GM19397 (cell line): ENCODE measurements around the gene ATP10D.
"Not testable (repeated sequence)": the region's sequence is repeated elsewhere in the genome, so short reads cannot be mapped to it uniquely, and the experiment has no call there.

Experiments
- ATAC-seq: cut with Tn5 transposase; IDR thresholded peaks from one replicate; pipeline ENCODE4 v1.9.1; 2021; ENCODE audit warnings: mild to moderate bottlenecking, moderate library complexity; ENCODE audit not compliant: unreplicated experiment

Gene ATP10D

DNA sequence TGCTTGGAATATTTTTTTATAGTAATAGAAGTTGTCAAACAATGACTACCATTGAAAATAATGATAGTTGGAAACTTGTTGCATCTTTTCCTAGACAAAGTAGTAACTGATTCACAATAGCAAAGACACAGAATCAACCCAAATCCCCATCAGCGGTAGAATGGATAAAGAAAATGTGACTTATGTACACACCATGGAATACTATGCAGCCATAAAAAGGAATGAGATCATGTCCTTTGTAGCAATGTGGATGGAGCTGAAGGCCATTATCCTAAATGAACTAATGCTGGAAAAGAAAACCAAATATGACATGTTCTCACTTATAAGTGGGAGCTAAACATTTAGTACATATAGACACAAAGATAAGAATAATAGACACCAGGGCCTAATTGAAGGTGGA is 49.7 kb downstream of the ATP10D start:
- ATAC-seq = no peak

DNA sequence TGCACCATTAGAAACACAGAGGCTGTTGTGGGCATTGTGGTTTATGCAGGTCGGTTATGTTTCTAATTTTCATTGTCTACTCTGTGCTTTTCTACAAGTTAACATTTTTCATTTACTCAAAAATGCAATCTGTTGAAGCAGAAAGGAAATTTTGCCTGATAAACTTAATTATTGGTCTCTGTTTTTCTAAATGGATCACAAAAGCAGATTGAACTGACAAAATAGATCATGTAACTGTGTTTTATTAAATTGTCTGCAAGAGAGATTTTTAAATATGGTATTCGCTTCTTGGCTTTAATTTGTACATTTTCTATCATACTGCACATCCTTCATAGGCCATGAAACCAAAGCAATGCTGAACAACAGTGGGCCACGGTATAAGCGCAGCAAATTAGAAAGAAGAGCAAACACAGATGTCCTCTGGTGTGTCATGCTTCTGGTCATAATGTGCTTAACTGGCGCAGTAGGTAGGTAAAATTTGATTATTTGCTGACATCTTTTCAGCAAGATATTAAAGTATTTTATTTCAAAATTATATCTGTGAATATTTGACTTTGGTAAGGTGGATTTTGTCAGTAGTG is 50.6 kb downstream of the ATP10D start:
- no peak for ATAC-seq

DNA sequence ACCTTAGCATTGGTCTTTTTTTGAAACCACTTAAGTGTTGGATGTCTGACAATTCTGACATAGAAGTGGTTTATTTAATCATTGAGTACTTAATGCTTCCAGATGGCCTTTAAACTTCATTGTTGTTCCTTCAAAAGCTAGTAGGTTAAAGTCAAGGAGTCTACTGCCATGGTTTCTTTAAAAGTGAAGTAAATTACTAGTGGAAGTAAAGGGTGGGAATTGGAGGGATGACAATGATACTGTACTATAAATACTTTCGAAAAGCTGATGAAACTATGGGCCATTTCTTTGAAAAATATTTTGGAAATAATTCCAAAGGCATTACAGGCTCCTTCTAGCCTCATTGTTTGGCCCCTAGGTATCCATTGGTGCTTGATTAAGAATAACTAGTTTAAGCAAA is 51.9 kb downstream of the ATP10D start:
- ATAC-seq = no peak

DNA sequence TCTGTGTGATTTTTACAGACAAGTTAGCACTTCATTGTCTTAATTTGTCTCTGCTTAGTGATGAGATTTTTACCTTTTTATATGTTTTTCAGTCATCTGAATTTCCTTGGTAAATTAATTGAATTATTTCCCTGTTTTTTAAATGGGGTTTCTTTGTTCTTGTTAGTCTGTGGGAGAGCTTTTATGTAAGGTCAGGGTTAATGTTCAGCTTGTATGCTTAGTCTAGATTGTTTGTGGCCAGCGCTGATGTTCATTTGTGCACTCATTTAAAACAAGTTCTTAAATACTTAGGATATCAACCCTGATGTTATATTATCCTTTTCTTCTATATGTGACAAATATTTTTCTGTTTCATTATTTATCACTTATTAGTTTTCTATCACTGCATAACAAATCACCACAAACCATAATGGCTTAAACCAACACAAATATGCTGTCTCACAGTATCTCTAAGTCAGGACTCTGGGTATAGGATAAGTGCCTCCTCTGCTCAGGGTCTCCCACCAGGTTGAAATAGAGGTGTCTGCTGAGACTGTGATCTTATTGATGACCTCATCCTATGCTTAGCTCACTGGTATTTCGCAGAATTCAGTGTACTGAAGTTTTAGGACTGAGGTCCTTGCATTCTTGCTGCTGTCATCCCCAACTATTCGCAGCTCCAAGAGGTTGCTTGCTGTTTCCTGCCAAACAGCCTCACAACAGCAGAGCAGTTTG is 53.2 kb downstream of the ATP10D start:
- no peak for ATAC-seq

DNA sequence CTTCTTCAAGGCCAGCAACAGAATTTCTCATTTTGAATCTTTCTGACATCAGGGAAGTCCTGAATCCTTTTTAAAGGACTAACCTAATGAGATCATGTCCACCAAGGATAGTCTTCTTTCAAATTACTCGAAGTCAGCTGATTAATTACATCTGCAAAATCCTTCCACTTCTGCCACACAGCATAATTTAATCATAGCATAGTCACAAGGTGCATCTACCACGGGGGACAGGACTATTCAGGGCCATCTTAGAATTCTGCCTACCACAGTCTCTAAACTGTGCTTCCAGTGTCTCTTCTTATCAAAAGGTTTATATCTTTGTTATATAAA is 53.7 kb downstream of the ATP10D start:
- no peak for ATAC-seq

DNA sequence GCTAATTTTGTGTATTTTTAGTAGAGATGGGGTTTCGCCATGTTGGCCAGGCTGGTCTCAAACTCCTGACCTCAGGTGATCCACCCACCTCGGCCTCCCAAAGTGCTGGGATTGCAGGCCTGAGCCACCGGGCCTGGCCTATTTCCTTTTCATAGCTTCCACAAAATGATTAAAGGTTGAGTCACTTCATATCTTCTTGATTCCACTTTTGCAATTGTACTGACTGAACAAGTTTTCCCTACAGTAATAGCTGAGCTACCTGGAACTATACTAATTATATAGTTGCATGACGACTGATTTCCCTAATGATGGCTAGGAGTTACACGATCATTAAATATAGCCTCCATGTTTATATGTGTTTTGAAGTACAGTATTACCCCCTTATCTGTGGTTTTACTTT is 57.6 kb downstream of the ATP10D start:
- ATAC-seq = not testable (repeated sequence)

DNA sequence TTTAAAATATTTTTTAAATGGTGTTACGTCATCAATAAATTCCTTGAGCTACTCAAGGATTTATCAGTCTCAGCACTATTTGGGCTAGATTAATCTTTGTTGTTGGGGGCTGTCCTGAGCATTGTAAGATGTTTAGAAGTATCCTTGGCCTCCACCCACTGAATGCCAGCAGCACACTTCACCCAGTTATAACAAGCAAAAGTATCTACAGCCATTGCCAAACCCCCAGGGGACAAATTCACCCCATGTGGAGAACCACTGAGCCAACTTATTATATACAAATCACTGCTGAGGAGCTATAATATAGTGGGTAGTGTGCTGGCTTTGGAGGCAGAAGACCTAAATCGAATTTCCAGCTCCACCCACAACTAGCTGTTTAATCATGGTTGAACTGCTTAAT is 58.3 kb downstream of the ATP10D start:
- ATAC-seq = no peak

DNA sequence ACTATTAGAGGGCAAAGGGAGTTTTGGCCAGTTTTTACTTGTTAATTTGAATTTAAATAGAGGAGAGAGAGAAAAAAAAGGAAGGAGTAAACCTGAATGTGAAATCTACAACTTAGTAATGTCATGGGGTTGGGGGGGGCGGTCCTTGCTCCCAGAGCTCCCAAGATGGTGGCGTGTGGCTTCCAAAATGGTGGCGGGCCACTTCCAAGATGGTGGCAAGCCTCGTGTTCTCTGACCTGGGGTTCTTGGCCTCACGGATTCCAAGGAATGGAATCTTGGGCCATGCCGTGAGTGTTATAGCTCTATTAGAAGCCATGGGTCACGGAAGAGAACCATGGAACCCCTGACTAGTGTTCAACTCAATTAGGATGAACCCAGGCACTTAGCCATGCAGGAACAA is 65.3 kb downstream of the ATP10D start:
- not testable (repeated sequence) for ATAC-seq

DNA sequence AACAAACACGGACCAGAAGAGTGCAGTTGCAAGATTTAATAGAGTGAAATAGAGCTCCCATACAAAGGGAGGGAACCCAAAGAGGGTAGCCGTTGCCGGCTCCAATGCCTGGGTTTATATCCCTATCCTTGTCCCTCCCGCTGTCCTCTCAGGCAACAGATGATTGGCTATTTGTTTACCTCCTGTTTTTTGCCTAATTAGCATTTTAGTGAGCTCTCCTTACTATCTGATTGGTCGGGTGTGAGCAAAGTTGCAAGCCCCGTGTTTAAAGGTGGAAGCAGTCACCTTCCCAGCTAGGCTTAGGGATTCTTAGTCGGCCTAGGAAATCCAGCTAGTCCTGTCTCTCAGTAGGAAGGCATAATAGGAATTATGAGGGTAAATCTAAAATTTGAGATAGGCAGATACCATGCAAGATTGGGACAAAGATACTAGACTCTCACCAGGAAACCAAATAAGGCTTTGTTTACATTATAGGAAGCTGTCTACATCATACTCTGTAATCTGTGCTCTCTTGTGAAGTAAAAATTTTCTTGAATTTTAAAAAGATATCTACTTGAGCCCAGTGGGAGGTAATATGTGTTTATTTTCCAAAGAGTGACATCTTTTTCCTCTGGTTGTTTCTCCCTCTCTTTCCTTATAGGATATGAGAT is 65.9 kb downstream of the ATP10D start:
- ATAC-seq = no peak

DNA sequence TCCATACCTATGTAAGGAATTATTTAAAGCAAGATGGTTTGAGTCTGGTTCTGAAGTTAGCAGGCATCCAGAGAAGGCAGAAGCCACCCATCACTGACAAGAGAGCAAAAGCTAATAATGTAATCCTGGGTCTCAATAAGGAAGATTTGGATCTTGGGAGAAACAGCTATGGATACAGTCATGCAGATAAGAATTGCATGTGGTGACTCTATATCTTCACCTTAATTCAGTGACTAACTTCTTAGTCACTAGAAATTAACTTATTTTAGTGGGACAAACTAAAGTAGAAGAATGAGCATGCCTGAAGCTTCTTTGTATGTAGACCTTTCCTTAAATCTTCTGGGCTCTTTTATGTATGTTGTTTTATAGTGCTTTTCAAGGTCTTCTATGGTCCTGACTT is 66.6 kb downstream of the ATP10D start:
- no peak for ATAC-seq

DNA sequence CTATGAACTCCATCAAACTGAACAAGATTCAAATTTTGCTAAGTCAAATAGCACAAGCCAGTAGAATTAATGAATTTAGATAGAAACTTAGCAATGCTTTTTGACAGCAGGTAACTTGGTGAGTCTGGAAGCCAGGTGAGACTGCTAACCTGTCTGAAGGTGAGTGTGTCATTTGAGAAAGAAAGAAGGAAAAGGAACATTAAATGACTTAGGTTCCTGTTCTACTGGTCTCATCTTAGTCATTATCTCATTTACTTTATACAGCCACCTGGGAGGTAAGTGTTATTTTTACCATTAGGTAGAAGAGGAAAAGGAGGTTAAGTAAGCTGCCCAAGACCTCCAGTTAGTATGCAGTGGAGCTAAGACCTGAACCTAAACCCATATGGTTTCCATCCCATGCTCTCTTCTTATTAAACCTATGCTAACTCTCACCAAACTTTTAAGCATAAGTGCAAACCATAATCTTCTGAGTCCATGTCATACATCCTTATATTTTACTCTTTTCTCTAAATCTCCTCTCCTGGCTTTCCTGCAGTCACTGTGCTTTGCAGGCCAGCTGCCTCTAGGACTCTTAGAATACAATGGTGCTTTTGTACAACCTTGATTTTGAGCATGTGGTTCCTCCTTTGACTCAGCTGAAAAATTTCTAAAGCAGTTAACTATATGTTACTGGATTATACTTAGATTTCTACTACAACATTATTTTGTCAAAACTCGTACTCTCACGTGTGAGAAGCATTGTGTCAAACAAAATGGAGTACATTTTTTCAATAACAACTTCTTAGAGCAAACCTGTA is 68.5 kb downstream of the ATP10D start:
- ATAC-seq = no peak

DNA sequence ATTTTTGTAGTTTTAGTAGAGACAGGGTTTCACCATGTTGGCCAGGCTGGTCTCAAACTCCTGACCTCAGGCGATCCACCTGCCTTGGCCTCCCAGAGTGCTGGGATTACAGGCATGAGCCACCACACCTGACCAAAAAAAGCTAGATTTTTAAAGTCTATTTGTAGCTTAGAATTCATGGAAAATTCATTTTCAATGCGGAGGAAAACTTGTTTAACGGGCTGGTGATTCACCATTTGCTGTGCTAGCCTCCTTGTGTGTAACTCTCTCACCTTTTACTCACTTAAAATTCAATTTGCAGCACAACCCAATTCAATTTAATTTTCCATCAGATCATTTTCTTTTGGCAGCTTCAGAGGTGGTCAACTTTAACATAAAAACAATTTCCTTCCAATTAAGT is 70.8 kb downstream of the ATP10D start:
- ATAC-seq = not testable (repeated sequence)

DNA sequence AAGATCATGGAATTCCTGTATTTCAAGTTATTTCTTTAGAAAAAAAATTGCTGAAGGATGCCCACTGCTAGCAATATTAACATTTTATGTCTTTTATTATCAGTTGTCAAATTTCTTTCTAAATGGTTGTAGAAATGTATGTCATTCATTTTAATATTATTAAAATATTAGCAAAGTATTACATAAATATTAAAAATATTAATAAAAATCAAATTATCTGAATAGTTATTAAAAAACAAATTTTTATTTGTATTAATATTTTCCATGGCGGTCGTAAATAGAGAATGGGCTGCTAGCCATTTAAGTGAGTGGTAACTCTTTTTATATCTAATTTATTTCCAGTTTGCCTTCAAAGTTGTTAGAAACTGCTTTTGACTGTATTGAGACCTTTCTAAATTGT is 72.2 kb downstream of the ATP10D start:
- no peak for ATAC-seq

DNA sequence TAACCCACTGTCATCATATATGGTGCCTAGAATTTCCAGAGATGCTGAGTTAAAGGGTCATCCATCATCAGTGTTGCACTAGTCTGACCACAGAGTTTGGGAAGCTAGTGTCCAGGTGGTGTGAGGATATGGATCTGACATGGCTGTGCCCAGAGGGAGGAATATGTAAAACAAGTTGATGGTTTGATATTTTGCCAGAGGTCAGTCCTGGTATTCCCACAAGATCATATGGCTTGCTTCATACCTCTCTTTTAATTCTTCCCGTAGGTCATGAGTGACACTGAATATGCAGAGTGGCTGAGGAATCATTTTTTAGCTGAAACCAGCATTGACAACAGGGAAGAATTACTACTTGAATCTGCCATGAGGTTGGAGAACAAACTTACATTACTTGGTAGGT is 75.6 kb downstream of the ATP10D start:
- no peak for ATAC-seq

DNA sequence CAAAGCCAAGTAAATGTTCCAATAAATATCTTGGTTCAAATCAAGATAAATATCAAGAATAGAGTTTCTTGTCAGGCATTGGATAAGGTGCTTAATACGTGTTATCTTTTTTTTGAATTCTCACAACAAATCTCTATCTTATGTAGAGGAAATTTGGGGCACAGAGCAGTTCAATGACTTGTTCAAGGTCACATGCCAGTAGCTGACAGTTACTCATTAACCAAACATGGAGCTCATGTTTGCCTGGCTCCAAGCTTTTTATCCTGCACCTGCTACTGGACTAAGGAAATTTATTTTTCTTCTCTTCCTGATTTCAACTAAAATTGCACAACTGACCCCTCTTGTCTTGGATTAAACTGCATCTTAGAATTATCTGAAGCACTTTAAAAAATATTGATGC is 76.3 kb downstream of the ATP10D start:
- no peak for ATAC-seq

DNA sequence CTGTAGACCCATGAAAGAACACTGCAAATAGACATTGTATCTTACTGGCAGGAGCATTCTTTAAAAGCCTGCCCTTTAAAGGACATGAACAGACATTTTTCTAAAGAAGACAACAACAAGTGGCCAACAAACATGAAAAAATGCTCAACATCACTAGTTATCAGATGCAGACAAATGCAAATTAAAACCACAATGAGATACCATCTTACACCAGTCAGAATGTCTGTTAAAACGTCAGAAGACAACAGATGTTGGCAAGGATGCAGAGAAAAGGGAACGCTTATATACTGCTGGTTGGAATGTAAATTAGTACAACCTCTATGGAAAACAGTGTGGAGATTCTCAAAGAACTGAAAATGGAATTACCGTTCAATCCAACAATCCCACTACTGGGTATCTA is 77.2 kb downstream of the ATP10D start:
- ATAC-seq = no peak

DNA sequence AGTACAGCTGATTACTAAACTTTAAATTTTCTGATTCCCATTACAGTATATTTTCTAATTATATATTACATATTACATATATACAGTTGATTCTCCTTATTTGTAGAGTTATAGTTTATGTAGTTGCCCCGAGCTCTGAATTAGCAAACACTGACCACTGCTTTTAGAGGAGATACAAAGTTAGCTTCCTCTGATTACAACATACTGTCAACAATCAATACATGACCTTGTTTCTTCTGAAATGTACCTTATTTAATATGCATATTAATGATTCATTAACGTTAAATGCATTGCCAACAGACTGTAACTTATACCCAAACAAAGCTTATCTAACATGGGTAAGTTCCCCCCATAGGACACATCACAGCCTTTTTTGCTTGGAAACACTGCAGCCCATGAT is 81.5 kb downstream of the ATP10D start:
- no peak for ATAC-seq

DNA sequence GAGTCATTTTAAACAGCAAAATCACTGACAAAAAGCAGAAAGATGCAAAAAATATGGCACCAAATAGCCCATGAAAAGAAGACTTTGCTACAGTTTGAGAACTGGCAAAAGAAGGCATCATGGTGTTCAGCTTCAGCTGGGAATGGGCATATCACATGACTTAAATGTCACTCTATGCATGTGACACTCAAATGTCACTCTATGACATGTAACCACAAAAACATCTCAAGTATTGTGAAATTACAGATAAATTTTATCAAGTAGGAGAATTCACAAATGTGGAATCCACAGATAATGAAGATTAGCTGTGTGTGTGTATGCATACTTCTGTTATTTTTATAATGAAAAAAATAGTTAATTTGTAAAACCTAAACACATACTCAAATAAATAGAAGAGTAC is 81.9 kb downstream of the ATP10D start:
- ATAC-seq = no peak

DNA sequence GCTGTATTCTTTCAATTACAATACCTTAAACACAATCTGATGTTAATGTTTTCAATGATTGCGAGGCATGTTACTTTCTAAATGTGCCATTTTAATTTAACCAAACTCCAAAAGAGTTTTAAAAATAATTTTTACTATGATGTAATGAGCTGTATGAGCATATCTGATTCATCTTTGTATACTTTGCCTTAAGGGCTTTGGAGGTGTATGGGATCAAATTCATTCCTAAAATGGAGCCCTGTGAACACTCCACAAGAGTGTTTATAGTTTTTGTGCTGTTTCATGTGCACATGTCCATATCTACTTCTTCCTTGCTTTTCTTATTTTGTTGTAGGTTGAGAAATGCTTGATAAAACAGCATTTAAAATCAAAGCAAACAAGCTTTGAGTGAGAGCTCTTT is 82.4 kb downstream of the ATP10D start:
- no peak for ATAC-seq

DNA sequence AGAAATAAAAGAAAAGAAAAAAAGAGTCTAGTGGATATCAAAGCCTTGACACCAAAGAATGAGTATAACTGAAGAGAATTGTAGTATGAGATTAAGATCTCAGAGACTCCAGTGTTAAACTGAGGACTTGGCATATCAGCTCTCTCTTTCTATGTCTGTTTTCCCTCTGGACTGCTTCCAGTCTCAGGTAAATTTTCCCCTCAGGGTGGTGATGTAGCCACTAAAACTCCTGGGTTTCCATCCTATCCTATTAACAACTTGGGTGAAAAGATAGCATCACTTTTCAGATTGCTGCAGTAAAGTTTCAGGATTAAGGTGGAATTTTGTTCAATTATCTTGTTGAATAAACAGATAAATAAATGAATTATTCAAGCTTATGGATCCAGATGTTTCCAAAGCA is 85.7 kb downstream of the ATP10D start:
- no peak for ATAC-seq

DNA sequence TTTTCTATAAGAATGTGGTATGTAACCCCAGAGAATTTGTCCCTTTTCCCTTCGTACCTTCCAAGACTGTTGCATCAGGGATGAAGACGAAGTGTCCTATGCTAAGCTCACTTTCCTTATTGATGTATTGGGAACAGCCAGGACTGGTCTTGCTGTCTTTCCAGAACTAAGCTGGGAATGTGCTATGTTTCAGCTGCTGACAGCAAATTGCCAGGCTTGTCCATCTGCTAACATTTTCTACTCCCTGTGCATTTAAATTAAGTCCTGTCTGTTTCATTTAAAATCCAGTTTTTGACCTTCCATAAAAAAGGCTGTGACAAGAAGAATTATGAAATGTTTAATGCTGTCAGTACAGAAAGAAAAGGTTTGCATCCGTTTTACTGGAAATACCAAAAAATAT is 87.9 kb downstream of the ATP10D start:
- no peak for ATAC-seq
